Measurements from ENCODE around the gene TPCN2.

GRCh38 chr11:69101792-69102695 lies 53.3 kb downstream of the TPCN2 start:
- TF ChIP-seq, protein P1, sequence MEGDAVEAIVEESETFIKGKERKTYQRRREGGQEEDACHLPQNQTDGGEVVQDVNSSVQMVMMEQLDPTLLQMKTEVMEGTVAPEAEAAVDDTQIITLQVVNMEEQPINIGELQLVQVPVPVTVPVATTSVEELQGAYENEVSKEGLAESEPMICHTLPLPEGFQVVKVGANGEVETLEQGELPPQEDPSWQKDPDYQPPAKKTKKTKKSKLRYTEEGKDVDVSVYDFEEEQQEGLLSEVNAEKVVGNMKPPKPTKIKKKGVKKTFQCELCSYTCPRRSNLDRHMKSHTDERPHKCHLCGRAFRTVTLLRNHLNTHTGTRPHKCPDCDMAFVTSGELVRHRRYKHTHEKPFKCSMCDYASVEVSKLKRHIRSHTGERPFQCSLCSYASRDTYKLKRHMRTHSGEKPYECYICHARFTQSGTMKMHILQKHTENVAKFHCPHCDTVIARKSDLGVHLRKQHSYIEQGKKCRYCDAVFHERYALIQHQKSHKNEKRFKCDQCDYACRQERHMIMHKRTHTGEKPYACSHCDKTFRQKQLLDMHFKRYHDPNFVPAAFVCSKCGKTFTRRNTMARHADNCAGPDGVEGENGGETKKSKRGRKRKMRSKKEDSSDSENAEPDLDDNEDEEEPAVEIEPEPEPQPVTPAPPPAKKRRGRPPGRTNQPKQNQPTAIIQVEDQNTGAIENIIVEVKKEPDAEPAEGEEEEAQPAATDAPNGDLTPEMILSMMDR (IDR thresholded peaks at IDR 0.05): no peak
- TF ChIP-seq EP300 (IDR thresholded peaks at IDR 0.05): no peak
